Activated CD4-positive, alpha-beta T cell treated with anti-CD3 and anti-CD28 coated beads, Interleukin-2, Interleukin-6, amounts not matched to agents 100 ng/mL and 50 ng/mL, durations not matched to agents 16 hours and 8 hours (primary cell): ENCODE data around the gene ZNF701.
A peak's percentile ranks its signal among the peaks of the same experiment; 100 is the strongest.
"Not testable (repeated sequence)": the region's sequence is repeated elsewhere in the genome, so short reads cannot be mapped to it uniquely, and the experiment has no call there.

Experiments used
- DNase-seq: peaks from one replicate; pipeline ENCODE4 v3.0.0-alpha.2; 2020

Gene ZNF701

DNA sequence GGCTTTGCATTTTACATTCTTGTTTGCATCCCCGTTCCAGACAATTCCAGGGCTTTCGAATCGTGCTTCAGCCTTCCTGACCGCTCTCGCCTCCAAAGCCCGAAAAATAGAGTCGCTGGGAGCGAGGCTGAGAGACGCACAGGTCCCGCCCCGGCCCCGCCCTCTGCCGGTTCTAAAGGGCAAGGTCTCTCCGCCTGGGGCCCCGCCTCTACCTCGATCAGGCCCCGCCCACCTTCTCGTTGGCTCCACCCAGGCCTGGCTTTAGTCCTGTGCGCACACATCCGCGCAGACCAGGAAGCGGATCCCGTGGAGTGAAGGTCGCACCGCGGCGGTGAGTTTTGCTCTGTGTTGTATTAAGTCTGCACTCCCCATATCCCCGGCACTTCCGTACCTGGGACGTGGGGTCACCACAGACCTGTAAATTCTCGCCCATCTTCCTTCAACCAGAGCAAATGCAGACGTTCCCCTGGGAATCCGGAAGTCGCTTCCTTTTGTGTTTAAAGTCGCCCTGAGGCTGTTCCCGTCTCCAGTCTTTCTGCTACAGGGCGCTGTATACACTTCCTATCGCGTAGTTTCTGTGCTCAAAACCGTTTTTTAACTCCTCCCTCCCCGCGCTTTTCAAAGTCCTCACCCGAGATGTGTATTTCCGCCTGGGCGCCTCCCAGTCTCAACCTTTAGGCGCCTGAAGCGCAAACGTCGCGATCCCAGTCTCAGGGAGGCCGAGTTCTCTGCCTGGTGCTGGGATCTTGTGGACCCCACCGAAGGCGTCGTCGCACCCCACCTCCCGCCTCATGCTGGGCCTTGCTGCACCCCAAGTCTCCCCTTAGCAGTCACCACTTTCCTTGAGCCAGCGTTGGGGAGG lies at the start of gene ZNF701:
Gene ZNF701 (plus strand): TSS at position 288 of the 862 bp plus-strand sequence. CDS start 3,861 bp downstream, outside the sequence.
- peak; percentile 92 for DNase-seq

DNA sequence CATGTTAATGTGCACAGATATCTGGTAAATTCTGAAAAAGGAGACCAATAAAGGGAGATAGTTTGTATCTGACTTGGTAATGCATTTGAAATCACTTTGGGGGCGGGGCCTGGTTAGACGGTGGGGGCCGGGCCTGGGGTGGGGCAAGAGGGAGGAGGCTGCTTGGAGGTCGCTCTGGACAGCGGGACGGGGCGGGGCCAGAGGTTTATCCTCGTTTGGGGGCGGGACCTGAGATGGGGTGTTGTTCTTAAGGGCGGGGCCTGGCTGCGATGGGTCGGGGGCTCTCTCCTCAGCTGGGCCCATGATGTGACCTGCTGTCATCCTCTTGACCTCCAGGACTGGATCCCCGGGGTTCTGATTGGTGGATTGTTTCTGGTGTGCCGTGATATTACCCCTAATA lies 47.5 kb upstream of the ZNF701 start:
- DNase-seq: no peak

DNA sequence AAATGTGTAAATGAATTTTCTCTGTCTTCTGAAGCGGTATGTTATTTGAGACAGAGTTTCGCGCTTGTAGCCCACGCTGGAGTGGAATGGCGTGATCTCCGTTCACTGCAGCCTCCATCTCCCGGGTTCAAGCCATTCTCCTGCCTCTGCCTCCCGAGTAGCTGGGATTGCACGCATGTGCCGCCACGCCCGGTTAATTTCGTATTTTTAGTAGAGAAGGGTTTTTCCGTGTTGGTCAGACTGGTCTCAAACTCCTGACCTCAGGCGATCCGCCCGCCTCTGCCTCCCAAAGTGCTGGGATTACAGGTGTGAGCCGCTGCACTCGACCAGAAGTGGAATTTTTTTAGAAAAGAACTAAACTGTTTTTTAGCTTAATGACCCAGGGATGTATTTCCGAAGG lies 46.0 kb upstream of the ZNF701 start:
- no peak for DNase-seq

DNA sequence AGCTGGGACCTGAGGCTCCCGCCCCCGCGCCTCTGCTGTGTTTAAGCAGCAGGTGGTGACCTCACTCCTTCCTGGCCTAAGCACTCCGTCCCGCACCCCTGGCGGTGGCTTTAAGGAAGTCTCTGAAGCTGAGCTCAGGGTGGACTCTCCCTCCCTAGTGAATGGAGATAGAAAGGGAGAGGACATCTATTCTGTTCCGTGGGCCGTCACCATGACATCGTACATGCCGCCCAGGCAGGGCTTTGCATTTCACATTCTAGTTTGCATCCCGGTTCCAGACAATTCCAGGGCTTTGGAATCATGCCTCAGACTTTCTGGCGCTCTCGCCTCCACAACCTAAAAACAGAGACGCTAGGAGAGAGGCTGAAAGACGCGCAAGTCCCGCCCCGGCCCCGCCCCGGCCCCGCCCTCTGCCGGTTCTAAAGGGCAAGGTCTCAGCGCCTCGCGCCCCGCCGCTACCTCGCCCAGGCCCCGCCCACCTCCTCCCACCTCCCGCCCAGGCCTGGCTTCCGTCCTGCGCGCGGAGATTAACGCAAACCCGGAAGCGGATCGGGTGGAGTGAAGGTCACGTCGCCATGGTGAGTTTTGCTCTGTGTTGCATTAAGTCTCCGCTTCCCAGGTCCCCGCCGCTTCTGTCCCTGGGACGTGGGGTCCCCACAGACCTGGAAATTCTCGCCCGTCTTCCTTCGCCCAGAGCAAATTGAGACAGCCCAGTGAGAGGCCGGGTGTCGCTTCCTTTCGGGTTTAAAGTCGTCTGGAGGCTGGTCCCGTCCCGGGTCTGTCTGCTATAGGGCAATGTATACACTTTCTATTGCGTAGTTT lies 42.7 kb upstream of the ZNF701 start, which contains the start of gene ZNF808:
Gene ZNF808 (plus strand): TSS at position 535 of the 822 bp plus-strand sequence. CDS start 15,617 bp downstream, outside the sequence.
- DNase-seq: peak; percentile 94

DNA sequence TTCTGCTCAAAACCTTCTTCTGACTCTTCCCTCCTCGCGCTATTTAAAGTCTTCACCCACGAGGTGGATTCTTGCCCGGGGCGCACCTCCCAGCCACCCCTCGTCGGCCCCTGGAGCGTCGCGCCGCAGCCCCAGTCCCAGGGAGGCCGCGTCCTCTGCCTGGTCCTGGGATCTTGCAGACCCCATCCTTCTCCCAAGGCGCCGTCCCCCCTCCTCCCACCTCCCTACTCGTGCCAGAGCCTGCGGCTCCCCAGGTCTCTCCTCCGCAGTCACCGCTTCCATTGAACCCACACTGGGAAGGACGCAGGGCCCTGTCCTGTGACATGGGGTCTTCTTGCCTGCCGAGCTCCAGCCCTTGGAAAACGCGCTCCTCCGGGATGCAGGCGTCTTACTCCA lies 42.1 kb upstream of the ZNF701 start:
- DNase-seq: no peak

DNA sequence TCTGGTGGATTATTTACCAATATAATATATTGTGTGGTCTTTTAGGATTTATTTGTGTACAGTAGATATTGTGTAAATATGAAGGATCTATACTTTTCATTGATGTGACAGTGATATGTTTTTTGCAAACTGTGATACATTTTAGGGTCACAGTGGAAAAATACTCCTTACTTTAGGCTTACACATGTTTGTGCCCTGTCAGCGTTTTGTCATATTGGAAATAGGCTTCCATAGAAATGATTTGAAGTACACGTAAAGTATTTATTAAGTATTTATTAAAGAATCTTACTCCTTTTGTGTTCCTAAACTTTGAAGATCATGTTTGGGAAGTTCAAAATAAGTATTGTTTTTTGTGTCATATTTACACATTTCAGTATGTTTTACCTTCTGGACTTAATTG lies 37.6 kb upstream of the ZNF701 start:
- no peak for DNase-seq

DNA sequence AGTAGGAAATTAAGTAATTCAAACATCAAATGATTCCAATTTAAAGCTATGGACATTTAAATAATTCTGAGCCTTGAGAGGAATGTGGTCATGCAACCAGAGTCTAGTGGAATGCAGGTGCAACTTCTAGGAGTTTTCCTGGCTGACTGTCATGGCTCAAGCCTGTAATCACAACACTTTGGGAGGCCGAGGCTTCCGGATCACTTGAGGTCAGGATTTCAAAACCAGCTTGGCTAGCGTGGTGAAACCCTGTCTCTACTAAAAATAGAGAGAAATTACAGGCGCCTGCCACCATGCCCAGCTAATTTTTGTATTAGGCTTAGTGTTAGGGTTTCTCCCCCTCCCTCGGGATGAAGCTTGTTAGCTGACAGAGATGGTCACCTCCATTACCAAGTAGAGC lies 36.2 kb upstream of the ZNF701 start:
- no peak for DNase-seq

DNA sequence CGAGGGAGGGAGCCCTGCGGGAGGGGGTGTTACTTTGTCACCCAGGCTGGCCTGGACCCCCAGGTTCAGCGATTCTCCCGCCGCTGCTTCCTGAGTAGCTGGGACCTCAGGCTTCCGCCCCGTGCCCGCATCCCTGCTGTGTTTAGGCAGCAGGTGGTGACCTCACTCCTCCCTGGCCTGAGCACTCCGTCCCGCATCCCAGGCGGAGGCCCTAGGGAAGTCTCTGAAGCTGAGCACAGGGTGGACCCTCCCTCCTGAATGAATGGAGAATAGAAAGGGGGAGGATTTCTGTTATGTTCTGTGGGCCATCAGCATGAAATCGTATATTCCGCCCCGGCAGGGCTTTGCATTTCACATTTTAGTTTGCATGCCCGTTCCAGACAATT lies 34.7 kb upstream of the ZNF701 start:
- DNase-seq: not testable (repeated sequence)

DNA sequence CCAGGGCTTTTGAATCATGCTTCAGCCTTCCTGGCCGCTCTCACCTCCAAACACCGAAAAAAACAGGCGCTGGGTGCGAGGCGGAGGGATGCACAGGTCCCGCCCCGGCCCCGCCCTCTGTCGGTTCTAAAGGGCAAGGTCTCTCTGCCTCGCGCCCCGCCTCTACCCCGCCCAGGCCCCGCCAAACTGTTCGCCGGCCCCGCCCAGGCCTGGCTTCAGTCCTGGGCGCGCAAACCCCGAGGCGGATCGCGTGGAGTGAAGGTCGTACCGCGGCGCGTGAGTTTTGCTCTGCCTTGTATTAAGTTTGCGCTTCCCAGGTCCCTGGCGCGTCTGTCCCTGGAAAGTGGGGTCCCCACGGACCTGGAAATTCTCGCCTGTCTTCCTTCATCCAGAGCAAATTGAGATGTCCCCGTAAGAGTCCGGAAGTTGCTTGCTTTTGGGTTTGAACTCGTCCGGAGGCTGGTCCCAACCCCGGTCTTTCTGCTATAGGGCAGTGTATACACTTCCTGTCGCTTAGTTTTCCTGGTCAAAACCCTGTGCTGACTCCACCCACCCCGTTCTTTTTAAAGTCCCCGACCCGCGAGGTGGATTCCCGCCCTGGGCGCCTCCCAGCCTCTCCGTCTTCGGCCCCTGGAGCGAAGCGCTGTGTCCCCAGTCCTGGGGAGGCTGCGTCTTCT lies 34.2 kb upstream of the ZNF701 start:
- DNase-seq: peak; percentile 89

DNA sequence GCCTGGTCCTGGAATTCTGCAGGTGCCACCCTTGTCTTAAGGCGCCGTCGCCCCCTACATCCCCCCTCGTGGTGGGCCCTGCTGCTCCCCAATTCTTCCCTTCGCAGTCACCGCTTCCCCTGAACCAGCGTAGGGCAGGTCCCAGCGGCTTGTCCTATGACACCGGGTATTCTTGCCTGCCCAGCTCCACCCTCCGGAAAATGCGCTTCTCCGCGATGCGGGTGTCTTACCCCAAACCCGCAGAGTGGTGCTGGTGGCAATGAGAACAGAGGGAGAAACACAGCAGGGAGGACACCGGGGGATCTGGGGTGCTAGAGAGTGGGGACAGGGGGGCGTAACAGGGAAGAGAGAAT lies 33.7 kb upstream of the ZNF701 start:
- peak; percentile 32 for DNase-seq

DNA sequence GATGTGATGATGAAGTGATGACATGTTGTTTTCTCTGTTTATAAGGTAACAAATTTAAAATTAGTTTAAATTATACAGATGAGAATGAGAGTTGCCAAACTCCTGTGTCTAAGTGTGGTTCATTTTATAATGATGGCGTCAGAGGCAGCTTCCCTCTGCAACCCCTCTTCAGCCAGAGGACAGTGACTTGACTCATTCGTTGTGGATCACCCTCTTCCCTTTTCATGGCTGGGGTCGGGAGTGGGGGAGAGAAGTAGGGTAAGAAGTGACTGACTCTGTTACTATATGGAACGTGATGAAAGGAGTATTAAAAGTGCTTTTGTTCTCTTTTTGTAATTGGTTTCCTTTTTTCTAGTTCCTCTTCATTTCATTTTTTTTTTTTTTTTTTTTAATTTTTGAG lies 31.3 kb upstream of the ZNF701 start:
- DNase-seq: not testable (repeated sequence)

DNA sequence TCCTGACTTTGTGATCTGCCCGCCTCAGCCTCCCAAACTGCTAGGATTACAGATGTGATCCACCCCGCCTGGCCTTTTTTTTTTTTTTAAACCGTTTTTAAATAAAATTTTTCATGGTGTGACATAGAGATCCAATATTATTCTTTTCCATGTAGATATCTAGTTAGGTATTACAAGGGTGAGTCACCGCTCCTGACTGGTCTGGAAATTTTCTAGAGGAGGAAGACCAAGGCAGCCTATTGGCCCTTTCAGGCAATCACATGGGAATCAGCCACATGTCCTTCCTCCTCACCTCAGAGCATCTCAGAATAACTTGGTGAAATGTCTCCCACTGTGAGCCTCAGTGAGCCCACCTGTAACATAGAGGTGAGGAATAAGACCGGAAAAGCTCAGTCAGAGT lies 28.9 kb upstream of the ZNF701 start:
- not testable (repeated sequence) for DNase-seq

DNA sequence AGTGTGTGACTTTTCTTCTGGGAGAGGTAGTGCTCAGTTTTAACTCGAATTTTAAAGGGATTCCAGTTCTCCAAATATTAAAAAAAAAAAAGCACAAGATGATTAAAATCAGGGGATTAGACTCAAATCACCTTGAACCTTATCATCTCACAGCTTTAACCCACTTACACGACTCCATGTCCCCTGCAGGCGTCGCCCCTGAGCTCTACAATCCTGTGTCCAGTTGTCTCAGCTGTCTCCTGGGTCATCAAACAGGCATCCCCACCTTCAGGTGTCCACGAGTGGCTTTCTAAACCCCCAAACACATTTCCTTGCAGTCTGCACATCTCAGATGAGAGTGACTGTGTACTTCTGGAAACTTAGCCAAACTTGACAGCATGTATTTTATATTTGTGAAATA lies 28.5 kb upstream of the ZNF701 start:
- DNase-seq: no peak

DNA sequence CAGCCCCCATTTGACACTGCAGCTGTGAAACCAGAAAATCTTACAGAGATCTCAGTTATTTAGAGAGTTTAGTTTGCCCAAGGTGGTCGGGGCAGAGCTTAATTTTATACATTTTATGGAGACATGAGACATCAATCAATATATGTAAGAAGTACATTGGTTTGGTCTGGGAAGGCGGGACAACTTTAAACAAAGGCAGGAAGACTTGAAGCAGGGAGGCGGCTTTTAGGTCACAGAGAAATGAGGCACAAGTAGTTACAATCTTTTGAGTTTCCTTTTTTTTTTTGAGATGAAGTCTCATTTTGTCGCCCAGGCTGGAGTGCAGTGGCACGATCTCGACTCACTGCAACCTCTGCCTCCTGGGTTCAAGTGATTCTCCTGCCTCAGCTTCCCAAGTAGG lies 27.5 kb upstream of the ZNF701 start:
- DNase-seq: not testable (repeated sequence)

DNA sequence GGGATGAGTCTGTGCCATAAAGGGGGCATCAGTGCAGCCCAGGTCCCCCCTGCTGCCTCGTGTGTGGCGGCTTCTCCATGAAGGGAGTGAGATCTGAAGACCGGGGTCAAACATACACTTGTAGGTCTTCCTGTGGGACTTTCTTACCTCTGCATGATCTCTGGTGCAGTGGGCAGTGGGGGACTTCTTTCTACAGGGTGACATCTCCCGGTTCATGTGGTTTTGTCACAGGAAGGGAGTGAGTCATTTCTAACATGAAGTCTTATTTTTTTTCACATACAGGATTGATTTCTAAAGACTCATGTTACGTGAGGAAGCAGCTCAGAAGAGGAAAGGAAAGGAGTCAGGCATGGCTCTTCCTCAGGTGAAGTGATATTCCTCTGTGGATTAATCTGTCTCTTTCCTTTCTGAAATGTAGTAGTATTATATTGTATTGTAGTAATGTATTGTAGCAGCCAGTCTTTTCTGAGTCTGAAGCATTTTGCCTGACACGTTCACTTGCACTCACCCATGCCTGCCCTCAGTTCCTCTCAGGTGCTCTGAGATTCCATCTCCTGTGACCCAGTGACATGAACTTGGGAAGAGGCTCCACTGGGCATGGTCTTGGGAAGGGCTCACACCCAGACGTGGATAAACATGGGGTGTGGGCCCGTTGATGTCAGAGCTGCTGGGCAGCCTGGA lies 27.0 kb upstream of the ZNF701 start:
- DNase-seq: peak; percentile 66

DNA sequence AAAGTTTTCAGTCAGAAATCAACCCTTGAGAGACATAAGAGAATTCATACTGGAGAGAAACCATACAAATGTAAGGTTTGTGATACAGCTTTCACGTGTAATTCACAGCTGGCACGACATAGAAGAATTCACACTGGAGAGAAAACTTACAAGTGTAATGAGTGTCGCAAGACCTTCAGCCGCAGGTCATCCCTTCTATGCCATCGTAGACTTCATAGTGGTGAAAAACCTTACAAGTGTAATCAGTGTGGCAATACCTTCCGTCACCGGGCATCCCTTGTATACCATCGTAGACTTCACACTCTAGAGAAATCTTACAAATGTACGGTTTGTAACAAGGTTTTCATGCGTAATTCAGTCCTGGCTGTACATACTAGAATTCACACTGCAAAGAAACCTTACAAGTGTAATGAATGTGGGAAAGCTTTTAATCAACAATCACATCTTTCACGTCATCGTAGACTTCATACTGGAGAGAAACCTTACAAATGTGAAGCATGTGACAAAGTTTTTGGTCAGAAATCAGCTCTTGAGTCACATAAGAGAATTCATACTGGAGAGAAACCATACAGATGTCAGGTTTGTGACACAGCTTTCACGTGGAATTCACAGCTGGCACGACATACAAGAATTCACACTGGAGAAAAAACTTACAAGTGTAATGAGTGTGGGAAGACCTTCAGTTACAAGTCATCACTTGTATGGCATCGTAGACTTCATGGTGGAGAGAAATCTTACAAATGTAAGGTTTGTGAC lies 15.7 kb upstream of the ZNF701 start:
- no peak for DNase-seq

DNA sequence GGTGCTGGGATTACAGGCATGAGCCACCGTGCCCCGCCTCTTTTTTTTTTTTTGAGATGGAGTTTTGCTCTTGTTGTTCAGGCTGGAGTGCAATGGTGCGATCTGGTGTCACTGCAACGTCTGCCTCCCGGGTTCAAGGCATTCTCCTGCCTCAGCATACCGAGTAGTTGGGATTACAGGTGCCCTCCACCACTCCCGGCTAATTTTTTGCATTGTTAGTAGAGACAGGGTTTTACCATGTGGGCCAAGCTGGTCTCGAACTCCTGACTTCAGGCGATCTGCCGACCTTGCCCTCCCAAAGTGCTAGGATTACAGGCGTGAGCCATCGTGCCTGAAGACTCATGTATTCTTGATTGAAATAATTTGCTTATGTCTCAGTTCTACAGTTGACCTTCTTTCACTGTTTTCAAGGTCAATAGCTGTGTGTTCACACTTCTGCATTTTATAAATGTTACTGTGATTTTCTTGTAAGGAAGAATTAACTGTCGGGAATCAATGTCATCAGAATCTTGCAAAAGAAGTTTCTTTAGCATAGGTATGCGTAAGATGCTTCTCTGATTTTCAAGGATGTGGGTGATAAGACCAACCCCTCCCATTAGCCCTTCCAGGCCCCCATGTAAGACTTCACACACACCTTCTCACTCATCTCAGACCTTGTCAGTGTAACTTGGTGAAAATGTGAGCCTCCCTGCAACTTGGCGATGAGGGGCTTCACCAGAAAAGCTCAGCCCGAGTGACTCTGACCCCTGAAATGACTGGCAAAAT lies 12.7 kb upstream of the ZNF701 start:
- DNase-seq: no peak

DNA sequence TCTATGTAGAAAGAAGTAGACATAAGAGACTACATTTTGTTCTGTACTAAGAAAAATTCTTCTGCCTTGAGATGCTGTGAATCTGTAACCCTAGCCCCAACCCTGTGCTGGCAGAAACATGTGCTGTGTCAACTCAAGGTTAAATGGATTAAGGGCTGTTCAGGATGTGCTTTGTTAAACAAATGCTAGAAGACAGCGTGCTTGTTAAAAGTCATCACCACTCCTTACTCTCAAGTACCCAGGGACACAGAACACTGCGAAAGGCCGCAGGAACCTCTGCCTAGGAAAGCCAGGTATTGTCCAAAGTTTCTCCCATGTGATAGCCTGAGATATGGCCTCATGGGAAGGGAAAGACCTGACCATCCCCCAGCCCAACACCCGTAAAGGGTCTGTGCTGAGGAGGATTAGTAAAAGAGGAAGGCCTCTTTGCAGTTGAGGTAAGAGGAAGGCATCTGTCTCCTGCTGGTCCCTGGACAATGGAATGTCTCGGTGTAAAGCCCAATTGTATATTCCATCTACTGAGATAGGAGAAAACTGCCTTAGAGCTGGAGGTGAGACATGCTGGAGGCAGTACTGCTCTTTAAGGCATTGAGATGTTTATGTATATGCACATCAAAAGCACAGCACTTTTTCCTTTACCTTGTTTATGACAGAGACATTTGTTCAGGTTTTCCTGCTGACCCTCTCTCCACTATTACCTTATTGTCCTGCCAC lies 11.2 kb upstream of the ZNF701 start:
- DNase-seq: not testable (repeated sequence)

DNA sequence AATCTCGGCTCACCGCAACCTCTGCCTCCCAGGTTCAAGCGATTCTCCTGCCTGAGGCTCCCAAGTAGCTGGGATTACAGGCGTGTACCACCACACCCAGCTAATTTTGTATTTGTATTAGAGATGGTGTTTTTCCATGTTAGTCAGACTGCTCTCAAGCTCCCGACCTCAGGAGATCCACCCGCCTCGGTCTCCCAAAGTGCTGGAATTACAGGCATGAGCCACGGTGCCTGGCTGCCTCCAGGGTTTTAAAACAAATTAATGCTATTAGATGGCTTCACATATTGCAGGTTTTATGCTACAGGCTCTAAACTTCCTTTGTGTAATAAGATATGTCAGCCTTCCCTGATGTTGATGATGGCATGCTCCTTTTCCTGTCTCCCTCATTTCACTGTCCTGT lies 8.5 kb upstream of the ZNF701 start:
- DNase-seq: not testable (repeated sequence)

DNA sequence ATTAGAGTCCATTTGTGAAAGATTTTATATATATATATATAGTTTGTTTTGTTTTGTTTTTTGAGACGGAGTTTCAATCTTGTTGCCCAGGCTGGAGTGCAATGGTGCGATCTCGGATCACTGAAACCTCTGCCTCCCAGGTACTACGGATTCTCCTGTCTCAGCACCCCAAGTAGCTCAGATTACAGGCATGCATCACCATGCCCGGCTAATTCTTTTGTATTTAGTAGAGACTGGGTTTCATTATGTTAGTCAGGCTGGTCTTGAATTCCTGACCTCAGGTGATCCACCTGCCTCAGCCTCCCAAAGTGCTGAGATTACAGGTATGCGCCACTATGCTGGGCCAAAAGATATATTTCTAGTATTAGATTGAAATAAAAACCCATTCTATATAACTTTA lies 4.0 kb upstream of the ZNF701 start:
- DNase-seq: no peak

DNA sequence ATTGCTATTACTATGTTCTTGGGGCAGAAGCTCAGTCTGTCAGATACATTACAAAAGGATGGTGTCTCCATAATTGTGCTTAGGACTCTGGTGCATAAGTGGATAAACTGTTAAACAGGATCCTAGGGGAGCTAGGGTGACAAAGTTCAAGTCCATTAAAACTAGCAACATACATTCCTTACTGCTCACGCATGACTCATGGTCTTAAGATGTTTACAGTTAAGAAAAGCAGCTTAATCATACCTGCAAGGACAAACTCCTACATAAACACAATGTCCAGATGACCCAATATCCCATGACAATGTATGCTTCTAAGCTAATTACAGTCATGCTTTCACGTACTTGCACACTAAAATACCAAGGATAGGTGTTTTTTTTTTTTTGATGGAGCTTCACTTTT lies 3.5 kb upstream of the ZNF701 start:
- DNase-seq: no peak
